A549 (cell line): ENCODE measurements around the gene SLIT2.

Experiments used
- CBX8 ChIP-seq: fragments of 200-600 bp; sonication (generic); IDR thresholded peaks from 2 replicates; pipeline ENCODE4 v1.6.1; 2016
- FOSB ChIP-seq: fragments of 250-450 bp; sonication (Bioruptor Pico); IDR thresholded peaks from 2 replicates; pipeline ENCODE4 v1.5.0; 2020; ENCODE audit warnings: mild to moderate bottlenecking, moderate library complexity
- HEYL ChIP-seq: fragments of 250-450 bp; sonication (Bioruptor Pico); IDR thresholded peaks from 2 replicates; pipeline ENCODE4 v1.8.0; 2021; ENCODE audit warnings: mild to moderate bottlenecking, moderate library complexity
- HOXB5 ChIP-seq: fragments of 250-450 bp; sonication (Bioruptor Pico); IDR thresholded peaks from 2 replicates; pipeline ENCODE4 v1.5.0; 2020; ENCODE audit warnings: mild to moderate bottlenecking, moderate library complexity
- RCOR1 ChIP-seq: fragments of 150-350 bp; IDR thresholded peaks from 2 replicates; pipeline ENCODE4 v1.6.1; 2014; ENCODE audit warnings: antibody characterized with exemption, low read length, low read depth
- TP53 ChIP-seq: fragments of 250-450 bp; sonication (Bioruptor Pico); IDR thresholded peaks from 2 replicates; pipeline ENCODE4 v1.5.0; 2021; ENCODE audit warnings: mild to moderate bottlenecking, moderate library complexity
- TF ChIP-seq, protein P1 (sequence below): fragments of >200 bp; sonication (Bioruptor Twin); formaldehyde crosslinking; IDR thresholded peaks from 3 replicates; pipeline ENCODE4 v1.5.1; 2016

DNA sequence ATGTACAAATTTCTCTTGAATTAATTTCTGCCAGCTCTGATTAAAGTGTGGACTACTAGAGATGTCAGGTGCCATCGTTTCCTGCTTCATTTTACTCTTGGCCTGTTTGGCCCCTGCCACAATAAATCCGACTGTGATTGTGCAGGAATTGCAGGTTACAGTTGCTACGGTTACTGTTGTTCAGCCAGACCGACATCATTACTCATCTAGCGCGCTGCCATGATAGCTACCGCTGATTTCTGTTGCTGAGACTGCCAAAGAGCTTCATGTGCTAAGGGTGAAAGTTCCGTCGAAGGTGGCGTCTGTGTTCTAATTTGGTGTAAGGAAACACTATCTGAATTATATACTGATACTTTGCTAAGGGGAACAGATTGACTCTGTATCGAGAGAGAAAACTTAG, 22.1 kb downstream of the SLIT2 start:
- TF ChIP-seq HOXB5 (CRISPR knock-in tag) (no peak), CBX8 (no peak), HEYL (no peak), FOSB (CRISPR knock-in tag) (no peak), RCOR1 (no peak), TP53 (no peak)
- TF ChIP-seq, protein P1, sequence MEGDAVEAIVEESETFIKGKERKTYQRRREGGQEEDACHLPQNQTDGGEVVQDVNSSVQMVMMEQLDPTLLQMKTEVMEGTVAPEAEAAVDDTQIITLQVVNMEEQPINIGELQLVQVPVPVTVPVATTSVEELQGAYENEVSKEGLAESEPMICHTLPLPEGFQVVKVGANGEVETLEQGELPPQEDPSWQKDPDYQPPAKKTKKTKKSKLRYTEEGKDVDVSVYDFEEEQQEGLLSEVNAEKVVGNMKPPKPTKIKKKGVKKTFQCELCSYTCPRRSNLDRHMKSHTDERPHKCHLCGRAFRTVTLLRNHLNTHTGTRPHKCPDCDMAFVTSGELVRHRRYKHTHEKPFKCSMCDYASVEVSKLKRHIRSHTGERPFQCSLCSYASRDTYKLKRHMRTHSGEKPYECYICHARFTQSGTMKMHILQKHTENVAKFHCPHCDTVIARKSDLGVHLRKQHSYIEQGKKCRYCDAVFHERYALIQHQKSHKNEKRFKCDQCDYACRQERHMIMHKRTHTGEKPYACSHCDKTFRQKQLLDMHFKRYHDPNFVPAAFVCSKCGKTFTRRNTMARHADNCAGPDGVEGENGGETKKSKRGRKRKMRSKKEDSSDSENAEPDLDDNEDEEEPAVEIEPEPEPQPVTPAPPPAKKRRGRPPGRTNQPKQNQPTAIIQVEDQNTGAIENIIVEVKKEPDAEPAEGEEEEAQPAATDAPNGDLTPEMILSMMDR = no peak
